Activated naive CD8-positive, alpha-beta T cell treated with anti-CD3 and anti-CD28 coated beads, Interleukin-2, amount 50 U/mL, for 16 hours (primary cell): Measurements from ENCODE around the gene CDH2.

ENCODE experiments used
- DNase-seq: peaks from one replicate; pipeline ENCODE4 v3.0.0-alpha.2; 2020; ENCODE audit warnings: low read depth, low spot score

CDH2 gene

DNA sequence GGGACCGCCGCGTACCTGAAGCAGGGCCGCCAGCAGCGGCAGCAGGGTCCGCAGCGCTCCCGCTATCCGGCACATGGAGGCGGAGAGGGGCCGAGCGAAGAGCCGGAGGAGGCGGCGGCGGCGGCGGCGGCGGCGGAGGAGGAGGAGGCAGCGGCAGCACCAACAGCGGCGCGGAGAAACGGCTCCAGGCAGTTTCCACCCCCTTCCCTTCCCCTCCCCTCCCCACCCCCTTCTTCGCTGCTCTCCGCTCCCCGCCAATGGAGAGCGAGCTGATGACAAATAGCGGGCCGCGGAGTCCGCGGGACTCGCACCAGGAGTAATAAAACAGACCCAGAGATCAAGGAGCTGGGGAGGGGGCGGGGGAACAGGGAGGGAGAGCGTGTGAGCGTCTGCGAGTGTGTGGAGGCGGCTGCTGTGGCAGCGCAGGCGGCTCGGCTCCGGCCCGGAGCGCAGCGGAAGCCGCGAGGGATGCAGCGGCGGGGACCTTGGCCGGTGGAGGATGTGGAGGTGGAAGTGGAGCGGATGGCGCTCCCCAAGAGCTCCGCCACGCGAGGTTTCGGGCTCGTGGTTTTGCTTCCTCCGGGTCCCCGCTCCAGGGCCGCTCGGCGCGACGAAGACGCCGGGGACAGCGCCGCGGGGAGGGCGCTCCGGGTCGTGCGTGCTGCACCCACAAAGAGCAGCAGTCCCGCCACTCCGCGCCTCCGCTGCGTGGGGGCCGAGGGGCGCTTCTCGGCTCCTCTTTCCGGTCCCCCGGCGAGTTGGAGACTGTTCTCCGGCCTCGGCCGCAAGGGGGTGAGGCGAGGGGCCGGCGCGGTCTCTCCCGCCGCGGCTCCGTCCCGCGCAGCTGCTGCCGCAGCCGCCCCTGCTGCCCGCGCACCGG lies at the start of gene CDH2:
Gene CDH2, minus strand, starts transcription at position 183 of the 880 bp plus-strand sequence. Its CDS starts 108 bp downstream, at position 75.
- DNase-seq, result no peak

DNA sequence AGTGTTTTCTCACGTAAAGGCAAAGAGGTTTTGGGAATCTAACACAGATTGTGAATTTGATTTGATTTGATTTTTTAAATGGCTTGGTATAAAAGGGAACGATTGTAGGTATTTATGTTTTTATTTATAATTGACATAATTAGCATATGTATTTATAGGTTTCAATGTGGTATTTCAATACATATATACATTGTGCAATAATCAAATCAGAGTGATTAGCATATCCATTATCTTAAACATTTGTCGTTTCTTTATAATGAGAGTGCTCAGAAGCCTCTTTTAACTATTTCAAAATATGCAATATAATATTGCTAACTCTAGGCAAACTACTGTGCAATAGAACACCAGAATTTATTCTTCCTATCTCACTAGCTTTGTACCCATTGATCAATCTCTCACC lies 35.1 kb upstream of the CDH2 start:
- DNase-seq, result no peak

GRCh38 chr18:28208712-28209265 lies 31.9 kb upstream of the CDH2 start:
- DNase-seq, result no peak

DNA sequence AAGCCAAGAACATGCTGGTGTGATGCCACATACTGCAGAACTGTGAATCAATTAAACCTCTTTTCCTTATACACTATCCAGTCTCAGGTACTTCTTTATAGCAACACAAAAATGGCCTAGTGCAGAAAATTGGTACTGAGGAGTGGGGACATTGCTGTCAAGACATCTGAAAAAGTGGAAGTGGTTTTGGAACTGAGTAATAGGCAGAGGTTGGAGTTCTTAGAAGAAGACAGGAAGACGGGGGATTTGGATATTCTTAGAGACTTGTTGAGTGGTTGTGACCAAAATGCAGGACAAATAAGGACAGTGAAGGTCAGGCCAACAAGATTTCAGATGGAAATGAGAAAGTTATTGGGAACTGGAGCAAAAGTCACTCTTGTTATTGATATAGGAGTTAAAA lies 31.3 kb upstream of the CDH2 start:
- no peak for DNase-seq

GRCh38 chr18:28204154-28204553 lies 27.2 kb upstream of the CDH2 start:
- no peak for DNase-seq

DNA sequence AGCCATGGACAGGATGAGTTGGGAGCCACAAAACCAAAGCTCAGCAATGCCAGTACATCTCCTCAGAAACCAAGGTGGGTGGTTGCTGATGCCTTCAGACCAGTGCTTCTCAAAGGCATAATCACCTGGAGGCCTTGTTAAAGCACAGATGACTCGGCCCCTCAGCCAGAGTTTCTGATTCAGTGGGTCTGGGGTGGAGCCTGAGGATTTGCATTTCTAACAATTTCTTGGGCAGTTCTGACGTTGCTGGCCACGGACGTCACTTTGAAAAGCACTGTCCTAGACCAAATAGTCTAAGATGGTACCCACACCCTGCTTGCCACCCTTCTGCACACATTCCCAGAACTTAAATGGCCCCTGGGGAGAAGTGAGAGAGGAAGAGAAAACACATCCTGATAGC lies 24.1 kb upstream of the CDH2 start:
- DNase-seq, result no peak

- DNase-seq, result no peak
Observed at GRCh38 chr18:28198620-28199019, 21.7 kb upstream of the CDH2 start.

DNA sequence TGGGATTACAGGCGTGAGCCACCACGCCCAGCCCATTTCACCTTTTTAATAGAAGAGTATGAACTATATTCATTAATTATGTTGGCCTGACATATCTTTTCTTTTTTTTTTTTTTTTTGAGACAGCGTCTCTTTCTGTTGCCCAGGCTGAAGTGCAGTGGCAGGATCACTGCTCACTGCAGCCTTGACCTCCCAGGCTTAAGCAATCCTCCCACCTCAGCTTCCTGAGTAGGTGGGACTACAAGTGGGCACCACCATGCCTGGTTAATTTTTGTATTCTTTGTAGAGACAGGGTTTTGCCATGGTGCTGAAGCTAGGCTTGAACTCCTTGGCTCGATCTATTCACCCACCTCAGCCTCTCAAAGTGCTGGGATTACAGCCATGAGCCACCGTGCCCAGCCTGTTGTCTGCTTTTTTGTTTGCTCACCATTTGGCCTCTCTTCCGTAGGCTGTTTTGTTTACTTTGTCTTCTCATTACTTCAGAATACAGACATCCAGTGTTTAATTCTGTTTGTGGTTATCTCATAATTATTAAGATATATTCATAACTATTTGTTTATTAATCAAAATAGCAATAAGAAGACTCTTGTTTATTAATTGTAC lies 16.3 kb upstream of the CDH2 start:
- DNase-seq, result no peak

GRCh38 chr18:28189400-28190239 lies 12.7 kb upstream of the CDH2 start:
- no peak for DNase-seq

GRCh38 chr18:28185121-28185520 lies 8.2 kb upstream of the CDH2 start:
- DNase-seq, result no peak

DNA sequence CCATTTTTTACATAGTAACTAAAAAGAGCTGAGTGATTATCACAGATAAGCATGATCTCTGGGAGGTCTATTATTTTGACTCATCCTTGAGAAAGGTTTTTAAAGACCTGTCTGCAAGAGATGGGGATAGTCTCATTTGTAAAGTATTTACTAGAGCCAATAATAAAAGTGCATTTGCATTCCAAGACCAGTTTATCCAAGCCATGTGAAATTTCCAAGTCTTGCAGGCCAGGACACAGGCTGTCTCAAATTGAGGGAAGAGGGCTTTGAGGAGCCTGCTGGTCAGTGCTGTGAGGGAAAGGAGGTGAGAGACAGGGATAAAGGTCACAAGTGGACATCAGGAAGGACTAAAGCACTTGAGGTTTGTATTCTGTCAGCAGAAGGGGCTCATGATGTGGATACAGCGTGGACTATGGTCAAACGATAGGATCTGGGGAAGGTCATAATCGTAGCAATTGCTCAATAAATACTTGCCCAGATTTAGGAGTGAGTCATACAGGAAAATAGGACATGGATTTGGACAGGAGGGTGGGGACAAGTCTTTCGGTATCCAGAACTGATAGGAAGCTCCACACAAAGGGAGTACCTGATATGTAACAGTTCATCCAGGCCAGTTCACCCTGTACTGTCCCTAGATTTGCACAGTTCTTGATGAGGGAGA lies 6.6 kb upstream of the CDH2 start:
- no peak for DNase-seq

DNA sequence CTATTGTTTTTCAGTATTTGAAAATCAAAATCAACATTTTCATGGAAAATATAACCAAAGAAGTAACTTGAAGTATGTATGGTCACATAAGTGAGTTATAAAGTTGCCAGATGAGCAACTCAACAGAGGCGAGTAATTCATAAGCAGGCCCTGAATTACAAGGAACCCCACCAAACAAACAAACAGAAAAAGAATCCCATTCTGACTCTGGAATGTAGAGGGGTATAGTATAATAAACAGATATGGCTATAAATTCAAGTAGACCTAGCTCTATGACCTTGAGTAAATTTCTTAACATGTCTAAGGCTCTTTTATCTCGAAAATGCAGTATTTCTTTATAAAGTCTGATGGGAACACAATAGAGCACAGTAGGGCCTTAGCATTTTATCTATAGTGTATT lies 4.7 kb upstream of the CDH2 start:
- DNase-seq, result no peak

GRCh38 chr18:28178720-28179119 lies 1.8 kb upstream of the CDH2 start:
- no peak for DNase-seq

- DNase-seq, result no peak
Observed at GRCh38 chr18:28177828-28178635, 1.1 kb upstream of the CDH2 start.

DNA sequence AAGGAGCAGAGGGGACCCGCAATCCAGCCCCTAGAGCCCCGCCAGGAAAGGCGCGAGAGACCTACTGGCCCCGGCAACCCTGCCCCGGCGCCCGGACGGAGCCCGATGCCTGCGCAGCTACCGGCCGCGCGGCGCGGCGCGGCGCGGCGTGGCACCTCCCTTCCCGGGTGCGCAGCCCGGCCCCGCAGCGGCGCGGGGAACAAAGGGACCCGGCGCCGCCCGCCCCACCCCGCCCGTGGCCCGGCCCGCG lies 307 bp downstream of the CDH2 start:
- DNase-seq, result no peak

DNA sequence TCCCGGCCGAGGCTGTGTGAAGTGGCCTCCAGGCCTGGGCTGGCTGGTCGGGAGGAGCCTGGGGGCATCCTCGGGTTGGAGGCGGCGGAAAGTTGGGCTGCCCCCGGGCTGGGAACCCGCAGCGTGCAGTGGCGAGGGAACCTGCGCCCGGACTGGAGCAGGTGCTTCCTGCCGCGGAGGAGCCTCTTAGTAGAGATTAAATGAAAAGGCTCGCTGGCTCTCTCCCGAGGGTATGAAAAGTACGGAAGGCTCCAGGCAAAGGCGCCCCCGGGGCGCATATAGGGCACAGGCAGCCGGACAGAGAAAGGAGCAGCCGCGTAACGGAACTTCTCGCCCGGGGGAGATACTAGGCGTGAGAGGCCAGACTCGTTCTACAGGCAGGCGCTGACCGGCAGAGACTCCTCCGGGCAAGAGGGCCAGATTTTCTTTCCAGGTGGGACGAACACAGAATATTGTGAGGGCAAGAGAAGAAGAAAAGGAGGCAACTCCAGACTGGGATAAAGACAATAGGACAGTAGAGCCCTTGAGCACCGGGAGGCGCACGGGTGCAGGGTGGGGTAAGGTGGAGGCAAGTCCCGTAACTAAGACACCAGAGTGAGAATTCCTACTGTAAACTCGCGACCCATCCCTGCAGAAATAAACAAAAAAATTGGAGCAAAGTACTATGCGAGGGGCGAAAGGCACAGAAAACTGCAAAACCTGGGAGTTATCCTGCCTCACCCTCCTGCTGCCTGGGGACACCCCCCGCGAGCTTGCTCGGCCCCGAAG lies 816 bp downstream of the CDH2 start:
- no peak for DNase-seq

GRCh38 chr18:28175150-28175929 lies 1.6 kb downstream of the CDH2 start:
- DNase-seq, result no peak

DNA sequence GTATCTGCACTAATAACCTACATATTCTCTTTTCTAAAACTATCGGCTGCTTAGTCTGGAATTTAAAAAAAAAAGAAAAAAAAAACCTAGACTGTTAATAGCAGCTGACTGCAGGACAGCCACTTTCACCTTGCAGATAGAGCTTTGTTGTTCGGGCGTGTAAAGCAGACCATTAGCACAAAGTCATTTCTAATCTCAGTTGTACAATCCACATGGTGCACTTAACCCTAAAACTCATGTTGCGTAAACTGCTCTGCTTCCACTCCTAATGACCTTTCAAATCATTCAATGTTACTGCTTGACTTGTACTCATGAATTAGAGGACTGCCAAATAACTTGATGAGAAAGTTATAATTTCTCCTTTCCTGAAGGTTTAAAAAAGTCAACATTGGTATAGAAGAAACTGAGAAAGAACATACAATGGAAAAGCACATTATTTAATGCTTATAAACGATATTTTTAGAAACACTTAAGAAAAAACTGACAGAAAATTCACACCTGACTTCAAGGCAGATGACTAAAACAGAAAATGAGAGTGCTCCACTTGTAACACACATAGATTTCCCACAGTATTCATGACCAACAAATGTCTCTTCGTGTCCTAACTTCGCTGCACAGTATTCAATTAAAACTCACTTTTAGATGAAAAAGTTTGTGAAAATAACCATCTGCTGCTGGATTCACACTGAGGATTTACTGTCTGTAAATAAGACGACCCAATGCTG lies 2.6 kb downstream of the CDH2 start:
- no peak for DNase-seq

DNA sequence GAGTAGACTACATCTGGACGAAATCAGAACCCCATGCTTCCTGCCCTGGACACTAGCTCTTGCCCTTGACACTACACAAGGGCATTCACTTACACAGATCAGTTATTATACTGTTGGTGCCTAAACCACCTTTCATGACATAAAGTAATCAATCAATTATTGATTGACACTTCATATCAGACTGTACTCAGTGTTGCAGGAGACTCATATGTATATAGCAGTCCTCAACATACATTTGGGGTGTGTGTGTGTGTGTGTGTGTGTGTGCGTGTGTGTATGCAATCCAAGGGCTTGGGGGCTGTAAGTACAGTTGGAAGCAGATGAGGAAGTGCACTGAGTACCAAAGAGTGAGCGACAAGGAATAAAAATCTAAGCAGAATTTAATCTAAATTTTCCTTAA lies 5.1 kb downstream of the CDH2 start:
- DNase-seq, result no peak
